SIG-M5 treated with dmso at 0.1 percent for 504 hours (cell line): Measurements from ENCODE around the gene EPG5.
"Not testable (repeated sequence)": the region's sequence is repeated elsewhere in the genome, so short reads cannot be mapped to it uniquely, and the experiment has no call there.

Source experiments
- DNase-seq: peaks from one replicate; lab custom pipeline; 2025; ENCODE audit not compliant: unreplicated experiment; lab: John Stamatoyannopoulos, UW

The EPG5 gene

DNA sequence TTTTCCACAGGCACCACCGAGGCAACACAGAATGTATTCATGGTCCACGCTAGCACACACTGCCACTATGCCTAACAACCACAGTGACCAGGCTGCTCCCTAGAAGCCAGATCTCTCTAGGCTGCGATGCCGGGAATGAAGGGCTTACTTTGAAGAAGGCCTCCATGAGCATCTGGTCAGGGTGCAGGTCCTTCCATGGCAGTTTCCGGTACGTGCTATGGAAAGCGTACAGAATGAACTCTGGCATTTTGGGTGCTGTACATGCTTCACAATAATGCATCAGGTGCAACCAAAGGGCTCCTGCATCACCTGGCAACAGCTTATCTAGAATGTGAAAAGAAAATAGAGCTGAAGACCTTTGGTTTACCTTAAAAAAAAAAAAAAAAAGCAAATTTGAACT, 96.7 kb downstream of the EPG5 start:
- no peak for DNase-seq

GRCh38 chr18:45865466-45865865, 101.7 kb downstream of the EPG5 start:
- DNase-seq = no peak

DNA sequence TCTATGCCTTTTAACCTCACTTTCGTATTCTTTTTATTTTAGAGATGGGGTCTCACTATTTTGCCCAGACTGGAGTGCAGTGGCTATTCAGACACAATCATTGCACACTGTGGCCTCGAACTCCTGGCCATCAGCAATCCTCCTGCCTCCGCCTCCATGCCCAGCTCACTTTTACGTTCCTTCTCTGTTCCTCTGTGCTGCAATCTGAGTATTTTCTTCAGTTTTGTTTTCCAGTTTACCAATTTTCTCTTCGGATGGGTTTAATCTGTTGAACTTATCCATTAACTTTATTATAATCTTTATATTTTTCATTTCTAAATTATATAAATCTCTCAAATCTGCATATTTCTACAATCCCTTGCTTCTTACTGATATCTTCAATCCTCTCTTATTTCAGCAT, 103.0 kb downstream of the EPG5 start:
- no peak for DNase-seq

GRCh38 chr18:45863469-45863868, 103.7 kb downstream of the EPG5 start:
- DNase-seq = no peak

GRCh38 chr18:45861926-45862325, 105.2 kb downstream of the EPG5 start:
- DNase-seq = no peak

DNA sequence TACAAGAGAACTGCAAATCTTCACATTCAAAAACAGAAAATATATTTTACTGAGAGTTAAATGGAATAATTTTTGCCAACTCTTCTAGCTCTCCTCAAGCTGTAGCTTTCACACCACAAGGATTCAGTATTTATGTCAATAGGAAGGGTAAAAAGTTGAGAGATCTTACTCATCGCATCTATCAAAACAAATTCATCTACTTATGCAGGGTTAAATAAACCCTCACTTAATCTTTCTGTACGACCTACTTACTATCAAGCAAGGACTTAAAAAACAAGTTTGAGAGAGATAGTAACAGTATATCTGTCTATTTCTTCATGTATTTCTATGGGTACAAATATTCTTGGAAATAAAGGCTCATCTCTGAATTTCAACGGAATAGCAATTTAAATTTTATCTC, 106.2 kb downstream of the EPG5 start:
- no peak for DNase-seq

GRCh38 chr18:45860492-45860891, 106.6 kb downstream of the EPG5 start:
- no peak for DNase-seq

DNA sequence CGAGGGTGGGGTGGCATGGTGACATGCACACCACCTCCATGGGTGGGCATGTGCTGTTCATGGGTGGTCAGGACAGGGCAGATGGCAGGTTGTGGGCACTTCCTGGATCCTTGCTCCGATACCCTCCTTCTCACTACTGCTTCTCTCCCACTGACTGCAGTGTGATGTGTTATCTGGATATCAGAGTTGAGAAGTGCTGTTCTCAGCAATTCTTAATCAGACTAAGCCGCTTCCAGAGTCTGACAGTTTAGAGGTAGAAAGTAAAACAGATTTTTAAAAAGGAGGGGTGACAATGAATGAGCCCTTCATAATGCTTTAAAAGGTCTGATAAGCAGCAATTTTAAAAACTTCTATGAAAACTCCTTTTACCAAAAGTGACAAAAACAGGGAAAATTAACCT, 107.8 kb downstream of the EPG5 start:
- DNase-seq = no peak

DNA sequence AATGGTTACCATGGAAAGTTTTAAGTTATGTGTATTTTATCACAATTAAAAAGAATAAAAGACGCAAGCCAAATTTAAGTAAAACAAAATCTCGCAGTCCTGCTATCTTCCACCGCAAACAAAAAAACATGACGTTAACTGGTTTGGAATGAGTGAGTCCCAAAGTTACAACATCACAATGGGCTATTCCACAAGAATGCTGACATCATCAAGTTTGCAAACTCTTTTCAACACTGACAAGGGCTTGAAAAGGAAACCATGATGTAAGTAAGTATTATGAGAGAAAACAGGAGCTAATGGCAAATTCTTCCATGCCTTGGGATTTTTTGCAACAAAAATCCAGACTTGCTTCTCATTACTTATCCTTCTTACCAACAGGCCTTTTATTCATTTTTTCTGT, 110.6 kb downstream of the EPG5 start:
- no peak for DNase-seq

- DNase-seq = no peak
These were observed 113.0 kb downstream of the EPG5 start for GRCh38 chr18:45854036-45854586.

DNA sequence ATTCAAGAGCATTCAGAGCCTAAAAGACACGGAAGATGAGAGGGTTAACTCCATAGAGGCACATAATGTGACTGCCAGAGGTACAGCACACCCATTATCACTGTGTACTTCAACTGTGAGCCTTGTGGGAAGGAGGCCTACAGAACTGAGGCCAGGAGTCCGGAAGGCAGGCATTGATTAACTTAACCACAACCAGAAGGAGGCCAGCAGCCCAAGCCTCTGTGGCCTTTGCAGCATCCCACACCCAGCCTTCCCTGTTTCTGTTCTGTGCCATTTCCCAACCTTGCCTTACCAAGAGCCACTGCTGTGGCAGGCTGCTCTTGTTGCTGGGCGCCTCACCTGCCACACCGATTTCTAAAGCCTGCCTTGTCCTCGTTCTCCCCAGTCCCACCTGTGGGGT, 114.5 kb downstream of the EPG5 start:
- no peak for DNase-seq

GRCh38 chr18:45851161-45851925, 115.8 kb downstream of the EPG5 start:
- DNase-seq = no peak

DNA sequence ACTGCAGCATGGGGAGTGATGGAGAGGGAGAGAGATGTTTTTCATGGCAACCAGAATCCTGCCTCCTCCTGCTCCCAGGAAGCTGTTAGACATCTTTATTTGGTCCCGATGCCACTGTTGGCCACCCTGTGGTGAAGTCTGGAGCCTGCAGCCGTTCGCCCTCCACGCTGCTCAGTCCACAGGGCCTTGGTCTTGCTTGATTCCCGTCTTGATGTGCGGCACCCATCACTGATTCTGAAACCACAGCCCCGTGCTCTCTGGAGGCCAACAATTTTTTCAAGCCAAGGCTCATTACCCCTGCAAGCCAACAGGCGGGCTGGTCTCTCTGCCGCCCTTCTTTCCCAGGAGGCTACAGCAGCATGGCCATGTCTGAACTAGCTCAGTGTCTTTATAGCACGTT, 117.1 kb downstream of the EPG5 start:
- no peak for DNase-seq

DNA sequence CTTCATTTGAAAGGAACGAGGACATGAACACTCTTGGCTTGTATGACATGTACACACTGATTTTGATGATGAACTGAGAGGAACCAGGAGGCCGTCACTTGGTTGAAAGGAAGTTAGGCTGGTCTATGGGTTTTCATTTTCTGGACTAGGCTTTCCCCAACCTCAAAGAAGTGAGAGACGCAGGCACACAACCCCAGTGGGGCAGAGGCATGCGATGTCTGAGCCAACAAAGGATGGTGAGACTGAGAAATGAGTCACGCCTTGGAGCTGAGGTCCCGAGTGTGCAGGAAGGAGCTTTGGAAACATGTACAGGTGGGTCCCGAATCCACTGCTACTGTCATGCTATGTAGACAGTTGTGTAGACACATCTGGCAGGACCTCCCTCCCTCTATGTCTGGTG, 117.6 kb downstream of the EPG5 start:
- DNase-seq = no peak

DNA sequence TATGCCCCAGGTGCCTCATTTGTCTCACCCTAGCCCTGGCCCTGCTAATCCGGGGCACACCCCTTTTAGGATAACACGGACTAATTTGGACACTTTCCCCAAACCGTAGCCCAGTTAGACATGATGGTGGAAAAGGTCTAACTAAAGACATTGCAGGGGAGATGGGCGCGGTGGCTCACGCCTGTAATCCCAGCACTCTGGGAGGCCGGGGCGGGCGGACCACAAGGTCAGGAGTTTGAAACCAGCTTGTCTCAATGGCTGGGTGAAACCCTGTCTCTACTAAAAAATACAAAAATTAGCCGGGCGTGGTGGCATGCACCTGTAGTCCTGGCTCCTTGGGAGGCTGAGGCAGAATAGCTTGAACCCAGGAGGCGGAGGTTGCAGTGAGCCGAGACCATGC, 118.5 kb downstream of the EPG5 start:
- not testable (repeated sequence) for DNase-seq

DNA sequence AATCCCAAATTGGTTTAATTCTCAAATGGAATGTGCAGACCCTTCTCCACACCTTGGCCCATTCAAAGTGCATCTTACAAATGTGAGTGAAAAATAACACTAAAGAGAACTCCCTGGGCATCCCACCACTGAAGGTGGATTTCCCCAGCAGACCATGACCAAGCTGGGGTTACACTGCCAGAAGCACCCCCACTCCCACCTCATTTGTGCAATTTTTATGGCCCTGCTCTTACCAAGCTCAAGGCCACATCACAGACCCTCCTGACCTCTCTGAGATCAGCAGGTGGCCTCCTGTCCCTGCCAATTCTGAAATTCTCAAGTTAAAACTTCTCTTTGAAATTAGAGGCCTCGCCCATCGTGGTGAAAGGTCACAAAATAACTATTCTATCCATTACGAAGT, 120.0 kb downstream of the EPG5 start:
- no peak for DNase-seq

DNA sequence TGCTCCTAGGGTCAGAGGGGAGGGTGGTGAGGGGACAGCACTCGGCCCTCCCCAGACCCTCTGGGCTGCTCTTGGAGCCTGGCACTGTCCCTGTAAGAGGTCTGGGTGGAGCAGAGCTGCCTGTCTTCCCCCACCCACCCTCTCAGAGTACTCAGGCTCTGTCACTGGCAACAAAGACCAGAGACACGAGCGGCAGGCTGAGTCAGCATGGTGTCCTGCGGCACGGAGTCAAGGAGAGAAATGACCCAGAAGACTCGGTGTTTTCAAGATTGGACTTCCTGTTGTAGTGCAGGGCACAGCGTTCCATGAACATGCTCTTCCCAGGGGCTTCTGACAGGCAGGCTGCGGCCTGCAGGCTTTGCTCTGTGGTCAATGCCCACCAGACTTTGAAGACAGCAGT, 121.7 kb downstream of the EPG5 start:
- DNase-seq = no peak

DNA sequence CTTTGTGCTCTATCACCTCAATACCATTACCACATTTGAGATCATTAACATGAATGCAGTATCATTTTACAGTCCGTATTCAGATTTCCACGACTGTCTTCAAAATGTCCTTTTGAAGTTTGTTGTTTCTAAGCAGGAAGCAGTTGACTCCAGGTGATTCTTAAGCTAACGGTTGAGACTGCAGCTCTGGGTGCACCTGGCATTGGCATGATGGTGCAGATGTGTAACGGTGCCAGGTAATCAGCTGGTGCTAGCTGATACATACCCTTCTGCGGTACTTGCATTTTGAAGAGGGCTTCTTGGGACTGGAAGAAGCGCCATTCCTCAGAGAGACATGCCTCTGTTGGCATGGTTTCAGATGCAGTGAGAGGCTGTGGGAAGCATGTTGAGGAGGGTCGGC, 122.2 kb downstream of the EPG5 start:
- DNase-seq = no peak

GRCh38 chr18:45843019-45843418, 124.1 kb downstream of the EPG5 start:
- DNase-seq = no peak

DNA sequence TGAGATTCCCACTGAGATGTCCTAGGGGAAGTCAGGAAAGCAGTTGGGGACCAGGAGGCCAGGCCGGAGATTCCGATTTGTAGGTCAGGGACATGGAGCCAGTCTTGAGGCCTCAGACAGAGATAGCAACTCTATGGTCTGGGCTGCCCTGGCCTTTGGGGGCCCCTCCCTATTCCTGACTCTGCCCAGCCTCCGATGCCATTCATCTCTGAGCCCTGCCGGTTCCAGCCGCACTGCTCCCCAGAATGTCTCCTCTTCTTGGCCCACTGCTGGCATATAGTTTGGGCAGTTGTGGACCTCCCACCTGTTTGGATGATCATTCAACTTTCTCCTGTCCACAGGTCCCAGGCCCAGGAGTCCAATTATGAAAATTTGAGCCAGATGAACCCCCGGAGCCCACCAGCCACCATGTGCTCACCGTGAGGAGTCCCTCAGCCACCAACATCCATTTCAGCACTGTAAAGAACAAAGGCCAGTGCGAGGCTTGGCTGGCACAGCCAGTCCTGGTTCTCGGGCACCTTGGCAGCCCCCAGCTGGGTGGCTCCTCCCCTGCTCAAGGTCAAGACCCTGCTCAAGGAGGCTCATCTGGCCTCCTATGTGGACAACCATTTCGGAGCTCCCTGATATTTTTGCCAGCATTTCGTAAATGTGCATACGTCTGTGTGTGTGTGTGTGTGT, 125.2 kb downstream of the EPG5 start:
- no peak for DNase-seq

GRCh38 chr18:45841060-45841764, 125.9 kb downstream of the EPG5 start:
- DNase-seq = no peak
